GM21619 (cell line): Measurements from ENCODE around the gene CREB3.

ENCODE experiments used
- ATAC-seq: cut with Tn5 transposase; IDR thresholded peaks from one replicate; pipeline ENCODE4 v1.9.1; 2021; ENCODE audit not compliant: unreplicated experiment

The CREB3 gene

DNA sequence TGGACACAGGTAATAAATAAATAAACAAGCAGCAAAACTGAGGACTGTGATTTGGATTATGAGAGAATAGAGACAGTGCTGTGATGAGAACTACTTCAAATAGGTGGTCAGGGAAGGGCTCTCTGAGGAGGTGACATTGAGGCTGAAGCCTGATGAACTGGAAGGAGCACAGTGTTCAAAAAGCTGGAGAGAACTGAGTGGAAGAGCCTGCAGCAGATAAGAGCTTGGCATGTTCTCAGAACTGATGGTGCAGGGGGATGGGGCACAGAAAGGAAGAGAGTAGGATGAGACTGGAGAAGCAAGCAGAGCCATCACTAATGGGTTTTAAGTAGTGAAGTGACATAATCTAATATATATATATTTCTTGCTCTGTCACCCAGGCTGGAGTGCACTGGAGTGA, 31.5 kb upstream of the CREB3 start:
- no peak for ATAC-seq

DNA sequence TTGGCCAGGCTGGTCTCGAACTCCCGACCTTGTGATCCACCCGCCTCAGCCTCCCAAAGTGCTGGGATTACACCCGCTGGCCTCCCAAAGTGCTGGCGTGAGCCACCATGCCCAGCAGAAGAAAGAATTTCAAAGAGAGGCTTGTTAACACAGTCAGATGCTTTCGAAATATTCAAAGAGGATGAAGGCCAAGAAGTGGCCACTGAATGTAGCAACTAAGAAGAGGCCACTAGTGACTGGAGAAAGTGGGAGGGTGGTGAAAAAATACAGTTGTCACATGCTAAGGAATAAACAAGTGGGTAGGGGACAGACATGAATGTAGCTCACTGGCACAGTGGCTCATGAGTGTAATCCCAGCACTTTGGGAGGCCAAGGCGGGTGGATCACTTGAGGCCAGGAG, 29.8 kb upstream of the CREB3 start:
- no peak for ATAC-seq

DNA sequence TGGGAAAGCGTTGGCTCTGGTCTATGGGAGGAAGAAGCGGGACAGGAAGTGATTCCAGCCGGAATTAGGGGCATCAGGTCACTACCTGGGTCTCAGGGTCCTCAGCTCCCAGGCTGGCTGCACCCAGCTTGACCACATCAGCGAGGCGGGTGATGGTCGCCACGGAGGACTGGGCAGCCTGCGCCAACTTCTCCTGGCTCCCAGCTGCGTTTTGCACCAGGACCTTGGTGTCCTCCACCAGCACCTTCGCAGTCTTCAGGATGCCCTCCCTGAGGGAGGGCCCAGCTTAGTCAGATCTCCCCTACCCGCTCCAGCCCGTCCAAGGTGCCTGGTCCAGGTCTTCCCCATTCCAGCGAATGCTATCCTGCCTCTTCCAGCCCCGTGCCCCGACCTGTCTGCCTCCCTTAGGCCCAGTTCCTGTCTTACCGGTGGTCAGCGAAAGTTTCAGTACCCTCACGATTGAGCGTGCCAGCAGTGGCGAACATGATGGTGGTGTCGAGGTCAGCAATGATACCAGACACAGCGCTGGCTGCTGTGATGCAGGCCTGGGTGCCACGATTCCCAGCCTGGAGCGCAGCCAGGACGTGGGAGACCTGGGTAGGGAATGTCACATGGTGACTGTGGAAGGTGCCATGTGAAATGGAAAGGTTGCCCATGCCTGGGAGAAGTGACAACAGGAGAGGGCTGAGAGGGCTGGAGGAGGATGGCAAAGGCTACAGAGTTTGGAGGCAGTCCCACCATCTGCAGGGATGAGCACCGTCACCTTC, 28.4 kb upstream of the CREB3 start:
- no peak for ATAC-seq

DNA sequence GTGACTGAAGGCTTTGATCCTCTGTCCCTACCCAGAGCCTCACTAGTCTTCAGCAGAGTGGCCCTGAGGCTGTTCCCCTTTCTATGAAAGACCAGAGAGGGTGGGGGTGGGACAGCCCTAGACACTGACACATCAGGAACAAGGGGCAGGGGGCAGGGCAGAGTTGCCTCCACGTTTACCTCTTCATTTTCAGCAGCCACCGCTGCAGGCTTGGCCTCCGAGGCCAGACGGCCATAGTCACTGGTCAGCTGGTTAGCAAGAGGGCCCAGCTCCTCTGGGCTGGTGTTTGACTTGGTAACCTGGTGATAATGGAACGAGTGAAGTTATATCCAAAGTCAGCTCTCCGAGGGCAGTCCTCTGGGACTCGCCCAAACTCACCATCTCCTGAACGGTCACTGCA, 27.1 kb upstream of the CREB3 start:
- no peak for ATAC-seq

DNA sequence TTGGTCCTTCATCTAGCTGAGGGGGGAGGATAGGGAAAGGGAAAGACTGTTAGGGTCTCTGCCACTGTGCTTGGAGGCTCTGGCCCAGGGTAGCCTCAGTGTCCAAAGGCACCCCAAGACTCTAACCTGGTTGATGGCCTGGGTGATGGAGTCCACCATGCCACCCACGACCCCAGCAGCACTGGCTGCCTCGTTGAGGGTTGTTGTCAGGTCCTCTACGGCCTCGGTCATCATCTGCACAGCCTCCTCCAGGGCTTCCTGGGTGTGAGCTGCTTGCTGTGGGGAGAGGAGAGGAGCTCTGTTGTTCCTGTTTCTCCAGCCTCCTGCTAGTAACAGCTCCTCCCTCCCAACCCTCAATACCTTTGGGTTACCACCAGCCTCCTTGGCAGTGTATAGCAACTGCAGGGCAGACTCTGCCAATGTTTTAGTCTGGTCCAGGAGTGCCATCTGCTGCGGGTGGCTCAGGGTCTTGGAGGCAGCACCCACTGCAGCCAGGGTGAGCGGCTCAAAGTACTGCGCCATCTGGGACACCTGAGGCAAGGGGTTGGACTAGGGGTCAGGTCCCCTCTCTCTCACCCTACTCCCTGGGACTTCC, 26.5 kb upstream of the CREB3 start:
- no peak for ATAC-seq

DNA sequence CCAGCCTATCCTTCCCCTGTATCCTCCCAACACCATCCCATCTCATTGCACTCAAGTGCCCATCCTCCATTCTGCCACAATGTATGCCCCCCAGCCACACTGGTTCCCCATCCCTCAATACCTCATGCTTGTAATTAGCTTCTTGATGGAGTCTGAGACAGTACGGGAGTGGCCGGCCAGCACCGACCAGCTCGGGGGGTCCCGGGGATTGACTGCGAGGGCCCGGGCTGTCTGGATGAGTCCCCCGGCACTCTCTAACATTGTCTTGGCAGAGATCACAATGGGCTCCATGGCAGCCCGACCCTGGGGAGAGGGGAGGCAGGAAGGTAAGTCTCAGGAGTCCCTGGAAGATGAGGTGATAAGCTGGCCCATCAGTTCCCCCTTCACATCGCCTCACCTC, 25.5 kb upstream of the CREB3 start:
- ATAC-seq, result no peak

DNA sequence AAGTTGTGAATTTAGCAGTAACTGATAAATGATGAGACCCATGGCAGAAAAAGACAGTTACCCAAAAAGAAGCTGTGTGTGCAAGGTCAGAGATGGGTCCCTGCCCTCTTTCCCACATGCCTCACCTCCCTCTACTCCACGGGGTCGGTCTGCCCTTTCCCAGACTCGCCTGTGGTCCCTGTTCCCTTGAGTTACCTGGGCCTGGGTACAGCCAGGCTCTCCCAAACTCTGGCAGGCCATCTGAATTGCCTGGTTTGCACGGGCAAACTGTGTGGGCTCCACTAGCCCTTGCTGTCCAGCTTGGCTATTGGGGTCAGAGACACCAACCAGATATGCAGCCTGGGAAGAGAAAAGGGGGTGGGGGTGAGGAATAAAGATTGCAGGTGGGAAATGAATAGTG, 24.3 kb upstream of the CREB3 start:
- ATAC-seq, result no peak

DNA sequence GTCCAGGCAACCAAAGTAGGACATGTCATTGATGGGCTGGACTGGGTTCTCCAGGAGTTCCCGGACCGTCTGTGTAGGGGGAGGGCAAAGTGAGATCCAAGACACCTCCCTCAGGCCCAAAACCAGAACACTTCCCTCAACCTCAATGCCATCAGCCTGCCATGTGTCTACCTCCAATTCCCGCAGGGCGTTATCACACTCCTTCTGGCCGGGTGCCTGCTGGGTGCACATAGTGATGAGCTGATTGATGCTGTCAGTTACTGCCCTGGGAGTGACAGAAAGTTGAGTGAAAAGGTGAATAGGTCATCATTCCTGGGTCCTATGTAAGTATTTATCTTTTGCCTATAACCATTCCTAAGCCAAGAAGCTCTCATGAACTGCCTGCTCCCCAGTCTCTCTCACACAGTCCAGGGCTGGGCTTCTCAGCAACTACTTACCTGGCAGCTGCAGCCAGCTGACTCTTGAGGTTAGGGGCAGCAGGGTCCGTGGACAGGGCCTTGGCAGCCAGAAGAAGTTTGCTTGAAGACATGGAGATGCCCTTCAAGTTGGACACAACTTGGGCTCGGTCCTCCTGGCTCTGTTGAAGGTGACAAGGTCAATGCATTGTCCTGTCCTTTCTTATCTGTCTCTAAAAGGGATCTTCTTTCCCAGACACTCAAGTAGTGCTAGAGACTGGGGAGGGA, 21.5 kb upstream of the CREB3 start:
- ATAC-seq, result no peak

DNA sequence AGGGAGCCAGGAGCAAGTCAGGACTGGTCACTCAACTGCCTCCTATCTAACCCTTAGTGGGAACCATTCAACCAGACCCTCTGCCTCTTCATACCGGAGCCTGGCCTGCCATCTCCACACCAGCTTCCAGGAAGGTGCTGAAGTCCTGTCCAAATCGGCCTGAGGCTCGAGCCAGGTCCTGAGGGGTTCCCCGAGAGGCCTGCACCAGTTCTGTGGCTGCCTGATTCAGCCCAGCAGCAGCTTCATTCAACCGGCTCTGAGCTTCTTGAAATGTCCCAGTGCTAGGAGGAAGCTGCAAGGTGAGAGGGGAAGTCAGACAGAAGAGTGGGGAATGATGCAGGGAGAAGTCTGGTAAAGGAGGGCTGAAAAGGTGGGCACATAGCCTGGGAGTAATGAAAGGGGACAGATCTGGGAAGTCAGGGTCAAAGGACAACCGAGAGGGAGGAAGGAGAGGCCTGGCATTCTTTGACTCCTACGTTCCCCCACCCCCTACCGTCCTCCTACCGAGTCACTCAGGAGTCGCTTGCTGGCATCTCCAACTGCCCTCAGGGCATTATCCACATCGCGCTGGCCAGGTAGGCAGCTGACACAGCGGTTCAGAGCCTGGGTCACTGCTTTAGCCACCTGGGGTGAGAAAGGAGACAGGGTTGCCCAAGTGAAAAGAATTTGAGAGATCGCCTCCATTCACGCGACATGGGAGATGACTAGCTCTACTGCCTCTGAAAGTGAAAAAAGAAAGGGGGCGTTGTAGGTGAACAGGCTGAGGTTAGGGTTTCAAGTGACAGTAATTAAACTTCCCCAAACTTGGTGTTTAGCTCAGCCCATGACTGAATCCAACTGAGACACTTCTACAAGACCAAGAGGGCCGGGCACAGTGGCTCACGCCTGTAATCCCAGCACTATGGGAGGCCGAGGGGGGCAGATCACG, 20.7 kb upstream of the CREB3 start:
- ATAC-seq, result no peak

DNA sequence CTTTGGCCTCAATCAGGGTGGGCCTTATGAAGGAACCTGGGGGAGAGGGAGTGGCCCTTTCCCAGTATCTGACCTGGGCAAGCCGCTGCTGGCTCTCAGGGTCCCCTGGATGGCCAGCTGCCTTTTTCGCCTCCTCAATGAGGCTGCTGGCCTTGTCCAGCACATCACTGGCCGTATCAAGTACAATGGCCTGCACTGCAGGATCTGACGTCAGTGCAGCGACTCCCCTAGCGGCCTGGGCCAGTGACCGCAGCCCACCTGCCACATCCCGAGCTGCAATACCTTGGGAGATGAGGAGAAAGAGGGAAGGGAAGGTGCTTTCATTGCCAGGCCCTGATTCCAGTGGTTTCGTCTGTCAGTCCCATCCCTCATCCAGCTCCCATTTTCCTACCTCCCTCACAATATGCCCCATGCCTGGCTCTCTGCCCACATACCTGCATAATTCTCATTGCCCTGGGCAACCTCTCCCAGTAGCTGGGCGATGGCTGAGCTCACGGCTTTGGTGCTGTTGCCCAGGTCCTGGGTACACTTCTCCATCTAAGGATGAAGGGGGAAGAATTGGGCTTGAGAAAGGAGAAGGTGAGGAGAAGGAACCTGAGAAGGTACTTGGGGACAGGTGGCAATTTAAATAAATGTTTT, 19.6 kb upstream of the CREB3 start:
- no peak for ATAC-seq

DNA sequence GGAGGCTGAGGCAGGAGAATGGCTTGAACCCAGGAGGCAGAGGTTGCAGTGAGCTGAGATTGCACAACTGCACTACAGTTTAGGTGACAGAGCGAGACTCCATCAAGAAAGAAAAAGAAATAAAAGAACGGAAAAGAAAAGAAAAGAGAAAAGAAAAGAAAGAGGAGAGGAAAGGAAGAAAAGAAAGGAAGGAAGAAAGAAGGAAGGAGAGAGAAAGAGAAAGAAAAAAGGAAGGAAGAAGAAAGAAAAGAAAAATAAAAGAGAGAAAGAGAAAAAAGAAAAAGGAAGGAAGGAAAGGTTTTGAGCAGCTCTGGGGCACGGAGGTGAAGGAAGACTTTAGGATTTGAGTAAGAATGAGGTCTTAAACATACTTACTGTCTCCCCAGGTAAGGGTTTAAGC, 18.9 kb upstream of the CREB3 start:
- ATAC-seq, result no peak

DNA sequence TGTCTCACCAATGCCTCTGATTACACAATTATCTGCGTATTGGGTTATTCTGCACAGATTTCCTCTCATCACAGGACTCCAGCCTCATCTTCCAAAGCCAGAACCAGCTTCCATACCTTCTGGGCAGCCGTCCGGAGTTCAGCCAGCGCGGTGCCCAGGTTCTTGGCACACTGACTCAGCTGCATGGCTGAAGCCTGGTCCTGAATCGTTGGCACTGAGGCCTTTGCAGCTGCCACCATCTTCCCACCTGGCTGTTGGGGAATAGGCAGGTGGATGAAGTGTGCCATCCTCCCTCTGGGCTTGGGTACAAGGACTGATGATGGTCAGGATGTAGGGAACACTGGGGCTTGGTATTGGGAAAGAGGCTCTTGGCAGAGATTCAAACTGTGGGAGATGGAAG, 18.3 kb upstream of the CREB3 start:
- ATAC-seq, result no peak

DNA sequence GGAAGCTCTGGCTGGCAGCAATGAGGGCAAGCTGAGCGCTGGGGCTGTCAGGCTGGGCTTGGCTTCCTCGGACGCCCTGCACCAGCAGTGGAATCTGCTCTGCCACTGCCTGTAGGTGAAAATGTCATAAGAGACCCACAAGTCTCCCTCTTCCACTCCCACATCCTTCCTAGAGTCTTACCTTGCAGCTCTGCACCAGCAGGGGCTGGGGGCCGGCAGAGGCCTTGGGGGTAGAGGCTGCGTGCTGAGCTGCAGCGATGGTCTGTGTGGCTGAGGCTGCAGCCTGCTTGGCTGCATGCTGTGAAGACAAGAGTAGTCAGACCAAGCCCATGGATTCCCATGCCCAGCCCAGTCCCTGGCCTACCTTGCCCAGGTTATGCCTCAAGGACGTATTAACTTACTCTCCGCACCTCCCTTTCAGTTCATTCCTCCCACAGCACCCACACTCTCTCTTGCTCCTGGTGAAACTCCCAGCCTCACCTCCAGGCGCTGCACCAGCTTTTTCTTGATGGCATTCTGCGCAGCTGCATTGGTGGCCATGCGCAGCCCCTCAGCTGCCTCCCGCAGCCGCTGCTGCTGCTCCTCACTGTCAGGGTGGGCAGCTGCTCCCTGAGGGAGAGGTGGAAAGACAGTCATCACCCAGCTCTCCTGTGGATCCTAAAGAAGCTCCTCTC, 17.8 kb upstream of the CREB3 start:
- no peak for ATAC-seq

DNA sequence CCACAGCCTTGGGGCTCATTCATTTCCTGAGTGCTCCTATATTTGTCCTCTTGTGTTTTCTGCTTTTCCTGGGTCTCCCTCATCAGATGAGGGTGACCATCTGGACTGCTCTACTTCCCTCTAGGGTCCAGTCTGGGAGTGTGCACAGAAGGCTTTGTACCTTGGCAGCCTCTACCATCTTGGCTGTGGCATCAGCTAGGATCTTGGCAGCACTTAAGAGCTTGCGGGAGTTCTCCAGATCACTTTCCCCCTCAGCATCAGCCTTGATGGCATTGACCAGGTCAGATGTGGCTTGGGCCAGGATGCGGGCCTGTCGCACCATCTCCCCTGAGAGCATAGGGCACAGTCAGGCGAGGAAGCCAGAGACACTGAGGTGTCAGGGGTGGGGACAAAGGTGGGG, 16.2 kb upstream of the CREB3 start:
- no peak for ATAC-seq

DNA sequence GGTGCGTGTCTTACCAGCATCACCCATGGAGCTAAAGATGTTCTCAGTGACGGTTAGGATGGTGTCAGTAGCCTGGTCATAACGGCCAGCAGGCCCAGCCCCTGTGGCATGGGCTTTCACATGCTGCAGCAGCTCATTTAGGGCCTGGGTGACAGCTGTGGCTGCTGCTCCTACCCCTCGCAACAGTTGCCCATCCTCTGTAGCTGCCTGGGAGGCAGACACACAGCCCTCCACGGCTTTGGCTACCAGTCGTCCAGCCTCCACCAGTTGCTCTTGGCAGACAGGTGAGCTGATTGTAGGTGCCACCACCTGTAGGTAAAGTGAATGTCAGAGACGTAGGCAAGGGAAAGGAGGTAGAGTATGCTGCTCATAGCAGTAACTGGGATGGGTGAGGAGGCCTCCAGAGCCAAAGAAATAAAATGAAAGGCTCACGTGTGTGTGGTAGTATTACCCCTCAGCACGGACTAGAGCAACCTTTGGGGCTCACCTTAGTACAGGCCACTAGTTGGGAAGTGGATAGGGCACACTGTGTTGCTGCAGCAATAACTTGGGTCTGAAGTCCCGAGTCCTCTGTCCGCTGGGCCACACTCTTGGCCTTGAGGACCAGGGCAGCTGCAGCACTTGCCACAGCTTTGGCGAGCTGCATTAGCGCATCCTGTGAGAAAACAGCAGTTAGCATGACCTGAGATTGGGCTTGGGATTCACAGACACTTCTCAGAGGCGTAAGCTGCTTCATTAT, 15.2 kb upstream of the CREB3 start:
- no peak for ATAC-seq

DNA sequence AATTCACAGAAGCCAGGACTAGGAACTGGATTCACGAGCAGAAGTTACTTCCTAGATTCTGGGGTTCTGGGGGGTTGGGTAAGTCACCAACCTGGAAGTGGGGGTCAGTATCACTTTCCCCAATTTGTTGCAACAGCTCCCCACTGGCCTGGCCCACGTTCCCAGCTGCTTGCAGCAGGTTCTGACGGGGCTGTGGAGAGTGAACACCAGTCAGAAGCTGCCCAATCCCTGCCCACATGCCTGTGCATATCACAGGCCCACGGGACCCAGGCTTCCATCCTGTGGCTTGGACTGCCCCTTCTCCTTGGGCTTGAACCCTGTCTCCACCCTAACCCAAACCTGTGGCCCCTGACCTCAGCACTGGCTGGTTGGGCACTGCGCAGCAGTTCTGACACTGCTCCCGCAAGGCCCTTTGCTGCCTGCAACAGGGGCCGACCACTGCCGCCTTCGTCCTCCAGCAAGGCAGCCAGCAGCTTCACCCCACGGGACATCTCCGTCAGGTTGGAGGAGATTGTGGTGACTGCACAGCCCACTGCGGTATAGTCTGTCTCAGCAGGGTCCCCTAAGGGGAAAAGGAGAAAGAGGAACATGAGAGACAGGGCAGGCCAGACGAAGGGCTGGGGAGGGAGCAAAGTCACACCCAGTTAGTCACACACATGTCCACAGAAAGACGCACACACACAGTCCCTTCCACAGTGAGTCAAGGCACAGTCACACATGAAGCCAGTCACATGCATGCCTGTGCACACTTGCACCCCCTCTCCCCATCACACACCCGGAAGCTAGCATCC, 13.6 kb upstream of the CREB3 start:
- no peak for ATAC-seq

DNA sequence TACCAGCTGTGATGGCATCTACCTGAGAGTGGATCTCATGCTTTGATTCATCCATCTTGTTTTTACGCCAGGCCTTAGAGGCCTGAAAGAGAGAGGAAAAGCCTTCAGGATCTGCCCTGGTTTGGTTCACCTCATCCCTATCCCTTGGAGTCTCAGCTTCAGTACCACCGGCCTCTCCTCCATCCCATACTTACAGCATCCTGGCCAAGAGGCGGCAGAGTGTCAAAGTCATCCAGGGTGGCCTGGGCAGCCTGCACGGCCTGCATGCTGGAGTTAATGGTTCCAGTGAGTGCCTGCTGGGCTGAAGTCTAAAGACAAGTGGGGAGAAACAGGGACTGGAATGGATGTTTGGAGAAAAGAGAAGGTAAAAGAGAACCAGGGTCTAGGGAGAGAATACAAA, 12.9 kb upstream of the CREB3 start:
- ATAC-seq, result no peak

DNA sequence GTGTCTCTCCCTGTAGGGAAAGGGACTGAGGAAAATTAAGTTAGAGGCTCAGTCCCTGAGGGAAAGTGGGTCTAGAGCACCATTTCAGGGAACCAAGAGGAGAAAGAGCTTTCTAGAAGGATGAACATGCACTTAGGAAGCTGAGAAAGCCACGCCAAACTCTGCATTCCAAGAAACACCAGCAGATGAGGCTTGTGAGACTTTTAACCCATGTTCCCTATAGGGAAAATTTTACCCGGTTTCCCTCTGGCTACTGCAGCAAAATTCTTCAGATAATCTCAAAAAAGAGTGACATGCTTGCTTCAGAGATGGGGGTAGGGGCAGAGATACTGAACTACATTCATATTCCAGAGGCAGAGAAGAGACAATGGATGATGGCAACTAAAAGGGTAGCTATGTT, 9.0 kb upstream of the CREB3 start:
- no peak for ATAC-seq

DNA sequence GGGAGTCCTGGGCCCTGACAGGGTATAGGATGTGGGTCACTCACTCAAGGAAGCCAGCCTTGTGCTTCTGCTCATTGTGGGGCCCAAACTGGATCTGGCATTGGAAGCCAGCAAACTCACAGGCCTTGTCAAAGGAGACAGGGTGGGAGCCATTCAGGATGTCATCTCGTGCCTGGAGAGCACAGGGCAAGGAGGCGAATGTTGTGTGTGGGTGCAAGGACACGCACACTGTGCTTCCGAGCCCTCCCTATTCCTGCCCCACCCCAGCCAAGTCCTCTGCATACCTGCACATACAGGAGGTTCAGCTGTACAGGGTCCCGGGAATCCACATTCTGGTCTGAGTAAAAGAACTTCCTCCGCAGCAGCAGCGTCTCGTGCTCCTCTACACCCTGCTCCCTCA, 8.6 kb upstream of the CREB3 start:
- no peak for ATAC-seq
